ENCODE measurements around the gene HENMT1.

- TF ChIP-seq CTCF (IDR thresholded peaks at IDR 0.05) (no peak), POLR2AphosphoS5 (IDR thresholded peaks at IDR 0.05) (no peak), POLR2A (IDR thresholded peaks at IDR 0.05) (no peak)
Observed at GRCh38 chr1:108600504-108600903, 60.4 kb downstream of the HENMT1 start.
